ENCODE data around the gene ENOX1.

Gene ENOX1

GRCh38 chr13:43299374-43299773 is 487.4 kb downstream of the ENOX1 start:
- no peak for DNase-seq

GRCh38 chr13:43298816-43299215 is 488.0 kb downstream of the ENOX1 start:
- peak; percentile 20 for DNase-seq

DNA sequence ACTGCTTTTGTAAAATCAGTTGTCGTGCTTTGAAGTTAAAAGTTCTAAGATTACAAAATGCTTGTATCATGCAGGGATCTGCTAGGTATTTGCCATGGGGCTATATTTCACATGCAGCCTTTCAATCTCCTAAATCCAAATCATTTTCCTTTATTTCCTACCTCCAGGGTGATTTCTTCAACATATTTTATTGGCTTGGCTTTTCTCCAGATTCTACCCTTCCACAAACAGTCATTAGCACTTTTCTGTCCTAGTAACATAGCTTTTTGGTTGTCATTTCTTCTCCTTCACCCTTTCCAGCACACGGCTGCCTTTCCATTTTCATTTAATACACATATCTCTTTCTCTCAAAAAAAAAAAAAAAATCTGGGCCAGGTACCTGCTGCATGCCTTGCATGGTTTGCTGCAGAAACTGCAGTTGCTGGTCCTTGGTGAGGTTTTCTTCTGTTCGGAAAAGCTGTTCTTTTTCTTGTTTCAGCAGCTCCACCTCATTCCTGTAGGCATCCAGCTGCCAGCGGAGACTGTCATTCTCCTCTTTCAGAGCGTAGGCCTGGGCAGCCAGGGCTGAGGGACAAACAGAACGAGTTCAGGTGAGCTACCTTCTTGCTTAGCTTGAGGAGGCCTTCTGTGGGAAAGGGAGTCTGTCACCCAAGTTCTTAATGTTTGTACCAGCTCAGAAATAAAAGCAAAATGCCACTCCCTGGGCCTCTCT is 488.6 kb downstream of the ENOX1 start:
- no peak for DNase-seq

DNA sequence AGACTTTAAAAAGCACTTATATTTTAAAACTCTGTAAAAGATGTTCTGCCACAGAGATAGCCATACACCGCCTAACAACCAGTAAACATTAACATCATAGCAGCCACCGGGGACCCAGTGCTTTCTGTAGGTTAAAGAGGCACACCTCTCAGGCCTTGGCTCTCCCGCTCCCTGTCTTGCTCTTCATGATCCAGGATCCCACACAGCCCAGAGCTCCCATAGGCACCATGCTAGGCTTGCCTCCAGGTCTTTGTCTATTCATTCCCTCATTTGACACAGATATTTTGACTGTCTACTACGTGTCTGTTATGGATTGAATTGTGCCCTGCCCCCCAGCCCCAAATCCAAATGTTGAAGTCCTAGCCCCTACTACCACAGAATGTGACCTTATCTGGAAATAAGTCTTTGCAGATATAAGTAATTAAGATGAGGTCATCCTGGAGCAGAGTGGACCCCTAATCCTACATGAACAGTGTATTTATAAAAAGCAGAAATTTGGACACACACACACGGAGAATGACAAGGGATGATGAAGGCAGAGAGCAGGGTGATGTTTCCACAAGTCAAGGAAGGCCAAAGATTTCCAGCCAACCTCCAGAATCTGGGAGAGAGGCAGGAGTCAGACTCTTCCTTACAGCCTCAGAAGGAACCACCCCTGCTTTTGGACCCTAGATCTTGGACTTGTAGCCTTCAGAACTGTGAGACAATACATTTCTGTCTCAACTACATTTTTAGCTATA is 490.8 kb downstream of the ENOX1 start:
- DNase-seq: no peak

DNA sequence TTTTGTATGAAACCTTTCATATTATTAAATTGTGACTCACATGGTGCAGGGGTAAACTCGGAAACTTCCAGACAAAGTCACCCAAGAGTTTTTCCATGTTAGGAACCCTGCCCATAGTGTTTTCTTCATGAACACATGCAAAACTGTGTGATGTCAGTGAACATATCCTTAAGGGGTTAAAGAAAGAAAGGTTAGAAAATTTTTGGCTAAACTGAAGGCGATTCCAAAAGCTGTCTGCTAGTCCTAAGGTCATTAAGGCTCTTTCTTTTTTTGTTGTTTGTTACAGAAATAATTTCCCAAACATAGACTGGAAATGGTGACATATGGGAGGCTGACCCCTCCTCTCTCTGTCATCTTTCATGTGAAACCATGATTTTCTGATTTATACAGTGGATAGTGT is 491.5 kb downstream of the ENOX1 start:
- no peak for DNase-seq

- peak; percentile 17 for DNase-seq
Measured at GRCh38 chr13:43294412-43294811, 492.4 kb downstream of the ENOX1 start.

GRCh38 chr13:43293986-43294385 is 492.8 kb downstream of the ENOX1 start:
- DNase-seq: no peak

GRCh38 chr13:43293561-43293960 is 493.2 kb downstream of the ENOX1 start:
- DNase-seq: no peak

DNA sequence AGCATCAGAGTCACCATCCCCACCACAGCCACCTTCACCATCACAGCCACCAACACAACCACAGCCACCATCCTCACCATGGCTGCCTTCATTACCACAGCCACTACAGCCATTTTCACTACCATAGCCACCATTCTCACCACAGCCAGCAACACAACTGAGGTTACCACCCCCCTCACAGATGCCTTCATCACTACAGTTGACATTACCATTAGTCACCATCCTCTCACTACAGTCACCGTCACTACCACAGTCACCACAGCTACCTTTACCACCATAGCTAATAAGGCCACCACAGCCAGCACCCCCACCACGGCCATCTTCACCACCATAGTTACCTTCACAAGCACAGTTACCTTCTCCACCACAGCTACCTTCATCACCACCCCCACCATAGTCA is 493.8 kb downstream of the ENOX1 start:
- DNase-seq: no peak

DNA sequence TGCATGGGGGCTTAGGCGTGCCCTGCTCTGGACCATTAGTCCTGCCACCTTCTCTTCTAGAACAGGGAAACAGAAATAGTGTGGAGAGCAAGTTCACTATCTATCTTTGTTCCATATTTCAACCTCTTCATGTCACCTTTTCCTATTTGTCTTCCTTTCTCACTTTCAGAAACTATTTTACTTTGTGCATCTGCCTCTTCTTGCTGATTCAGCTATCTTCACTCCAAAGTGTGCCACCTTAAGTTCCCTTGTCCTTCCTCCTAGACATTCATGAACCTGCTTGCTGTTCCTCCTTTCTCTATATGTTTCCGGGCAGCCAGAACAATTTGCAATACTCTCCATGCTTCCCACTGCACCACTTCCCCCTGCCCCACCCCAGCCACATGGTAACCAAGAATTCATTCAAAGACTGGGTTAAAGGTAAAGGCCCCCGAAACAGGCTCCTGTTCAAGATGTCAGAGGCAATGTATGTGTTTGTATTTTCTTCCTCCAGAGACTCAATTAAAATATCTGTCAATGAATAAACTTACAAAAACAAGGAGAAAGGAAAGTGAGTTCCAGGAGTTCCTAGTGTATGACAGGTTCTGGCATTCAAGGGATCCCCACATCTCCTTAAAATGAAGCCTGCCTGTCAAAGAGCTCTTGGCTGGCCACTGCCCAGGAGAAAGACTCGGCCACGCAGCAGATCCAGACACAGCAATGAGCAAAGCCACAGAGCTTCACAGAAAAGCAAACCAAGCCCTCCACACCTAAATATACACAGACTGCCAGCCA is 495.3 kb downstream of the ENOX1 start:
- DNase-seq: no peak

DNA sequence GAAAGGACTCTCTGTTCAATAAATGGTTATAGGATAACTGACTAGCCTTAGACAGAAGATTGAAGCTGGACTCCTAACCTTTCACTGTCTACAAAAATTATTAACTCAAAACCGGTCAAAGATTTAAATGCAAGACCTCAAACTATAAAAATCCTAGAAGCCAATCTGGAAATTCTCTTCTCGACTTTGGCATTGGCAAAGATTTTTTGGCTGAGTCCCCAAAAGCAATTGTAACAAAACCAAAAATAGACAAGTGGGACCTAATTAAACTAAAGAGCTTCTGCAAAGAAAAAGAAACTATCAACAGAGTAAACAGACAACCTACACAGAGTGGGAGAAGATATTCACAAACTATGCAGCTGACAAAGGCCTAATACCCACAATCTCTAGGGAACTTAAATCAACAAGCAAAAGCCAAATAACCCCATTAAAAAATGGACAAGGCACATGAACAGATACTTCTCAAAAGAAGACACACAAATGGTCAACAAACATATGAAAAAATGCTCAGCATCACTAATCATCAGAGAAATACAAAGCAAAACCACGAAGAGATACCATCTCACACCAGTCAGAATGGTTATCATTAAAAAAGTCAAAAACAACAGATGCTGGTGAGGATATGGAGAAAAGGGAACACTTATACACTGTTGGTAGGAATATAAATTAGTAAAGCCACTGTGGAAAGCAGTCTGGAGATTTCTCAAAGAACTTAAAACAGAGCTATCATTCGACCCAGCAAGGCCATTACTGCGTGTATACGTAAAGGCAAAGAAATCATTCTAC is 497.1 kb downstream of the ENOX1 start:
- DNase-seq: peak; percentile 51

DNA sequence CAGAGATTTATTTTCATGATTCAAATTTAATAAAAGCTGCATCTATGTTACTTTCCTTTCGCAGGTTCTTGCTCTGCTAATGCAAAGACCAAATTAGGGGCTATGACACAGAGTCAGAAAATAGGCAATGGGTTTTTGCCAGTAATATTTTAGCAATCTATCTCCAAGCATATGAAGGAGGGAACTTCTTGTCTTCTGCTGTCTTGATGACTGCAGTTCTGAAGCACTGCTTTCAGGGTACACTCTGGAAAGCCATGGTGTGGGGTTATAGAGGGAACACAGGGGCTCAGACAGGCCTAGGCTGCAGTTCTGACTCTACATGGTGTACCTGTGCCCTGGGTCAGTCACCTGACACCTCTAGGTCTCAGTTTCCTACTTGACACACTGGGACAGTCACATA is 500.0 kb downstream of the ENOX1 start:
- DNase-seq: no peak

- peak; percentile 97 for DNase-seq
Measured at GRCh38 chr13:43285933-43286597, 500.7 kb downstream of the ENOX1 start.

DNA sequence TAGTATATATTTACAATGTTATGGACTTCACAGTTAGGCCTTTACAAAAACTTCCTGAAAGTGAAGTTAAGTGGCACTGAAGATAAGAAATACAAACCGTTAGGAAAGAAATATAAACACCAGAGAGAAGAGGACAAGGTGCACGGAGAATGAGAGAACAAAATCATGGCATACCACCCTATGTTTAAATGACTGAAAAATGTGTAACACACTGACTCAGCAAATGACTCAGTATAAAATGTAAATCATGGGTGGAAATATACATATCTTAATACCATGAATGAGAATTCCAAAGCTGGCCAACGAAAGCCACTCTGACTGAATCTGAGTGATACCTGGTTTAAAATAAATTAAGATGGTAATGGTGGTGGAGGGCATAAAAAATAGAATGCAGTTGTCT is 502.6 kb downstream of the ENOX1 start:
- no peak for DNase-seq

- no peak for DNase-seq
Measured at GRCh38 chr13:43279696-43280095, 507.1 kb downstream of the ENOX1 start.

DNA sequence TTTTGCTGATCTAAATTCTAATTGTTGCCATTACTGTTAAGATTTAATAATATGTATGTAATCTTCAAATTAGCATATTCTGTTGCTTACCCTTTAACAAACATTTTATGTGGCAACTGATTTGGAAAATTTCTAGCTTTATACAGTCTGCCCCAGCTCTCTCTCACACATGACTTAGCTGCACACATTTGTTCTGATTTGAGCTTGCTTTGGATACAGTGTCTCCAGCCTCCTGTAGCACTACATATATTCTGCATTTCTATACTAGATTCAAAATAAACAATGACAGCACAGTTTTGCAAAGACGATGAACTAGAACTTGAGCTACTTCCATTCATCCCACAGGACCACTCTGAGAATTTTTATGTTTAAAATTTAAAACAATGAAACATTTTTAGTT is 508.6 kb downstream of the ENOX1 start:
- DNase-seq: no peak

- no peak for DNase-seq
Measured at GRCh38 chr13:43277142-43277541, 509.6 kb downstream of the ENOX1 start.

GRCh38 chr13:43274881-43275280 is 511.9 kb downstream of the ENOX1 start:
- no peak for DNase-seq

DNA sequence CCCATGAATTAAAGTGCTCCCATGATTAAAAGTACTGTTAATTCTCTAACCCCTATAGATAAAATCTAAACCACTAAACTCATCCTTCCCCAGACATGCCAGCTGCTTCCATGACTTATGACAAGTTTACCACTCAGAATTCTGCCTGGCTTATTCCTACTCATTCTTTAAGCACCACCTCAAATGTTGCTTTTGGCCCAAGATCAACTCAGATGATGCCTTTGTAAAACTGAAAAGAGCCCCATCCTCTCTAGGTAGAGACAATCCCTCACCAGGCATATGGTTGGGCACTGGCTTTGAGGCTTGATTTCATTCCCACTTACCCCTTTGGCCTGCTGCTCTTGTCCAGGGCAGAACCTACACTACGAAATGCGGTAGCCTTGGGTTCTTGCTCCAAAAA is 513.4 kb downstream of the ENOX1 start:
- peak; percentile 44 for DNase-seq

DNA sequence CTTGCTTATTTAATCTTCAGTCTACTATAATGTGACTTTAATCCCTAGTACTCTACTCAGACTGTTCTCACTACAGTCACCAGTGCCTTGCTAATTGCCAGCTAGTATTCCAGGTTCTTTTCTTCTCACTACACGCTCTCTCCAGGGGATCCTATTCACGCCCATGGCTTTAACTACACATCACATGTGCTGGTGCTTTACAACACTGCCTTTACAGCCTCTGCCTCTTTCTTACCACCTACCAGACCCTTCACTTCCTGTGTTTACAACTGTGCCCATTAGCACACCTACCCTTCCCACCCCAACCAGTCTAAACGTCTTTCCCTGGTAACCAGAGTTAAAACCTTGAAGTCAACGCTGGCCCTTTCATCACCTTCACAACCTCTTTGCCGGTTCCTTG is 513.9 kb downstream of the ENOX1 start:
- DNase-seq: no peak

DNA sequence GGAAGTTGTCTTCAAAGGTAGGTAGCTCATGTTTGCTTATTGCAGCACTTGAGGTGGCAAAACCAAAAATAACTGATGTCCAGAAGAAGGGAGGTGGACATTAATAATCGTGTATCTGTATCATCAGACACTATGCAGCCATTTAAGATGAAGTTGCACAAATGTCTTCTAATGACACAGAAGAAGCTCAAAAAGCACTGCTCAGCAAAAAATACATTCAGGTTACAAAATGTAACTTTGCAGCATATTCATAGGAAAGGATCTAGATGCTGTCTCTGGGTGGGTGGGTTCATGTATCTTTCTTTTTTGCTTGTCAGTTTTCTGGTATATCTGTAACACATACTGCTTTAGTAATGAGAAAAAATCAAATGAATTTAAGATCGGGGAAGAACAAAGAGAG is 515.6 kb downstream of the ENOX1 start:
- DNase-seq: no peak

DNA sequence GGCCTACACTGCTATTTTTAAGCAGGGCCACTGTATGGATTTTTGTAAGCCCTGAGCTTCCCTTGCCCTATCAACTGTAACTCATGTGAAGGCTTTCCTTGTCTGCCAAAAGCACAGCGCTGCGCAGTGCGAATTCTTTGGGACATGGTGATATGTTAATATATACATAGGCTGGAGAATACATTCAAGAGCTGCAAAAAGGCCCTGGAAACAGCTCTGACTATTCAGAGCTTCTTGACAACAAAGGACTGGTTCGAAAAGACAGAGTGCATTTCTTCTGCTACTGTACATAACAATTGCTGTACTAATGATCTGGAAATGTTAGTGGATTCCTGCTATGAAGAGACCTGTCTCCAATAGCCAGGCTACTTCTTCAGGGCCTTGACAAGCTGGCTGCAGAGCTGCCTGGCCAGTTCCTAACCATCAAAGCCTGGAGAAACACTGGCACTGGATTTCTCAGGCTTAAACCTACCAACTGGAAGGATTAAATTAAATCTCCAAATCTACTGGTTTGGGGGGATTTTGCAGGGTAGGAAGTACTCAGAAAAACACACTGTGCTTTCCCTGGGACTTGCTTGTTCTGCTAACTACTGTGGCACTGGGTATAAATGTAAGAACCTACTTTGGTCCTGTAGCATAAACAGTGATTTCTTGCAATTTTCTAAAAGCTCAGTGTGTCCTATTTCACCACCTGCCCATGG is 516.5 kb downstream of the ENOX1 start:
- DNase-seq: no peak

All from NCI-H446 treated with DMSO at 0.1 percent for 48 hours (cell line).